Measurements from ENCODE around the gene TNS3.

The TNS3 gene

GRCh38 chr7:47414342-47415317, 167.3 kb downstream of the TNS3 start:
- DNase-seq (ENCODE audit: extremely low read depth in 1 of 2, low read depth in 1 of 2): no peak

GRCh38 chr7:47413526-47414341, 168.2 kb downstream of the TNS3 start:
- no peak for DNase-seq (ENCODE audit: extremely low read depth in 1 of 2, low read depth in 1 of 2)

- no peak for DNase-seq (ENCODE audit: extremely low read depth in 1 of 2, low read depth in 1 of 2)
Measured at GRCh38 chr7:47411901-47412300, 170.0 kb downstream of the TNS3 start.

GRCh38 chr7:47411281-47411869, 170.5 kb downstream of the TNS3 start:
- DNase-seq (ENCODE audit: extremely low read depth in 1 of 2, low read depth in 1 of 2): no peak

GRCh38 chr7:47408675-47409074, 173.2 kb downstream of the TNS3 start:
- DNase-seq (ENCODE audit: extremely low read depth in 1 of 2, low read depth in 1 of 2): no peak

- no peak for DNase-seq (ENCODE audit: extremely low read depth in 1 of 2, low read depth in 1 of 2)
Measured at GRCh38 chr7:47407821-47408674, 173.9 kb downstream of the TNS3 start.

- DNase-seq (ENCODE audit: extremely low read depth in 1 of 2, low read depth in 1 of 2): no peak
Measured at GRCh38 chr7:47407136-47407535, 174.8 kb downstream of the TNS3 start.

- DNase-seq (ENCODE audit: extremely low read depth in 1 of 2, low read depth in 1 of 2): no peak
Measured at GRCh38 chr7:47406801-47407129, 175.1 kb downstream of the TNS3 start.

- DNase-seq (ENCODE audit: extremely low read depth in 1 of 2, low read depth in 1 of 2): no peak
Measured at GRCh38 chr7:47405921-47406800, 175.8 kb downstream of the TNS3 start.

GRCh38 chr7:47405286-47405904, 176.5 kb downstream of the TNS3 start:
- DNase-seq (ENCODE audit: extremely low read depth in 1 of 2, low read depth in 1 of 2): no peak

GRCh38 chr7:47404010-47404409, 177.9 kb downstream of the TNS3 start:
- no peak for DNase-seq (ENCODE audit: extremely low read depth in 1 of 2, low read depth in 1 of 2)

- no peak for DNase-seq (ENCODE audit: extremely low read depth in 1 of 2, low read depth in 1 of 2)
Measured at GRCh38 chr7:47402941-47403866, 178.7 kb downstream of the TNS3 start.

GRCh38 chr7:47401611-47402570, 180.0 kb downstream of the TNS3 start:
- no peak for DNase-seq (ENCODE audit: extremely low read depth in 1 of 2, low read depth in 1 of 2)

GRCh38 chr7:47400741-47401206, 181.1 kb downstream of the TNS3 start:
- no peak for DNase-seq (ENCODE audit: extremely low read depth in 1 of 2, low read depth in 1 of 2)

GRCh38 chr7:47400001-47400400, 181.9 kb downstream of the TNS3 start:
- DNase-seq (ENCODE audit: extremely low read depth in 1 of 2, low read depth in 1 of 2): no peak

- no peak for DNase-seq (ENCODE audit: extremely low read depth in 1 of 2, low read depth in 1 of 2)
Measured at GRCh38 chr7:47394751-47395252, 187.1 kb downstream of the TNS3 start.

- no peak for DNase-seq (ENCODE audit: extremely low read depth in 1 of 2, low read depth in 1 of 2)
Measured at GRCh38 chr7:47394216-47394615, 187.7 kb downstream of the TNS3 start.

All from activated CD8-positive, alpha-beta memory T cell treated with anti-CD3 and anti-CD28 coated beads for 1 hour (primary cell).